Right hindlimb (tissue), 1 donor: Measurements from ENCODE around the gene AVPR1B.

Experiments
- DNase-seq: peaks from one replicate; pipeline ENCODE4 v3.0.0-alpha.2; 2018

The AVPR1B gene

GRCh38 chr1:206111271-206111927 is 5.8 kb downstream of the AVPR1B start:
- no peak for DNase-seq

GRCh38 chr1:206110820-206111219 is 6.4 kb downstream of the AVPR1B start:
- DNase-seq, result no peak

GRCh38 chr1:206110161-206110560 is 7.0 kb downstream of the AVPR1B start:
- no peak for DNase-seq

DNA sequence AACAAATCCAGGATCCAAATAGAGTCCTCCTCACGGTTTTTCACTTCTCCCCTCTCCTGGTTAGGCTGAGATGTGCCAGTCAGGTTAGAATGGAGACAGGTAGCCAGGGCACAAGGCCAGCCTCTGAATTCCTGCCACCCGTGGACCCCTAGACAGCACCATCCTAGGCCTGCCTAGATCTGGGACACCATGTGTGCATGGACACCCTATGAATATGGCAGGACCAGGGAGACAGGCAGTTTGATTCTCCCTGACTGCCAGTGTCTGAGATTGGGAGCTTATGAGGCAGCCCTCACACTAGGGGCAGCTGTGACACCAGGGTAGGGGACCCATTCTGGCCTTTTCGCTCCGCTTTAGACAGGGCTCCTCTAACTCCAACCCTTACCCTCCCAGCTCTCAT is 7.5 kb downstream of the AVPR1B start:
- no peak for DNase-seq

- no peak for DNase-seq
Measured at GRCh38 chr1:206108635-206109034, 8.6 kb downstream of the AVPR1B start.

- no peak for DNase-seq
Measured at GRCh38 chr1:206107168-206107544, 10.0 kb downstream of the AVPR1B start.

GRCh38 chr1:206106328-206107167 is 10.6 kb downstream of the AVPR1B start:
- DNase-seq, result peak; percentile 90

DNA sequence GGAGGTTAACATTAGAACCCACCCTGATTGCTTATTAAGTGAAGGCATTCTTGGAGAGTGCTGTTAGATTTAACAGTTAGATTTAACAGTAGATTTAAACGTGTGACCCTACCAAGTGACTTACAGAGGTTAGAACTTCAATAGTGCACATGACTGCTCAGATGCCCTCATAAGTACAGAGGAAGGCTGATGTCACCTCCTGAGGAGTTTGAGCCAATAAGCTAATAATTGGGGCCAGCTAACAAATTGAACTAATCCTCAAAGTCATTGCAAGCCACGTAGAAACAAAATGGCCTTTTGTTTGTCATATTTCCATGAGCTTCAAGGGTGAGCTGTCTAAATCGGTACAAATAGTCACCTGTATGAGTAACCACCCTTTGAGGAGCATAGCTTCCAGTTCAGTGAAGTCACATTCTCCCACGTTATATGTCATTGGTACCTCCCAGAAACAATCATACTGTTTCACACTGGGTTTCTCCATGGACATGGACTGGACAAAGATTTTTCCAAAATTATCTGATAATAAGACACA is 11.7 kb downstream of the AVPR1B start:
- no peak for DNase-seq

DNA sequence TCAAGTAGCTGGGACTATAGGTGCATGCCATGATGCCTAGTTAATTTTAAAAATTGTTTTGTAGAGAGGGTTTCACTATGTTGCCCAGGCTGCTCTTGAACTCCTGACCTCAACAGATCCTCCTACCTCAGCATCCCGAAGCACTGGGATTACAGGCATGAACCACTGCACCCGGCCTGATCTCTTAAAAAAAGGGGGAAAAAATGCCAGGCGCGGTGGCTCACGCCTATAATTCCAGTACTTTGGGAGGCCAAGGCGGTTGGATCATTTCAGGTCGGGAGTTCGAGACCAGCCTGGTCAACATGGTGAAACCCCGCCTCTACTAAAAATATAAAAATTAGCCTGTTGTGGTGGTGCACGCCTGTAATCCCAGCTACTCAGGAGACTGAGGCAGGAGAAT is 13.2 kb downstream of the AVPR1B start:
- DNase-seq, result no peak

DNA sequence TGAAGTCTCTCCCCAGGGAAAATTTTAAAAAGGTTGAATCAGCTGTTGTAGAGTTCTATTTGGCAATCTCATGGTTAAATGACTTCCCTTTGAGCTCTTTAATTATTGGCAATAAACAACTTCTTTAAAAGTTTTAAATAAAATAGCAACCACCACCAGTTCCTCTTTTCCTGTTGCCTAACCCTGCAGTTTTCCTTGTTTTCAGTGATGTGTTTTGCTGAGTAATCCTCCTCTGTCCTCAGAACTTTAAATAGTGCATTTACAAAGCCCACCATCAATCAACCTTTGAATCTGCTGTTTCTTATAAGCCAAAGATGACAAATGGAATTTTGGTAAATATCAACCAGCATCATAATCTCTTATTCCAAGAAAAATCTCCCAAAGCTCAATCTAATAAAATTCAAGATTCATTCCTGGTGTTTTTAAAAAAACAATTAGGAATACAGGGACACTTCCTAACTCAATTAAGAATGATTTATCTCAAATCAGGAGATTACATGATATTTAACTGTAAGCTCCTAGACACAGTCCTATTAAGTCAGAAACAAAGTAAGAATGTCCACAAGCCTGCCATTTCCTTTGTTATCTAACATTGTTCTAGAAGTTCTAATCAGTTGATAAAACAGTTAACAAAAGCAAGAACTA is 14.8 kb downstream of the AVPR1B start:
- no peak for DNase-seq

- no peak for DNase-seq
Measured at GRCh38 chr1:206101351-206102045, 15.7 kb downstream of the AVPR1B start.

DNA sequence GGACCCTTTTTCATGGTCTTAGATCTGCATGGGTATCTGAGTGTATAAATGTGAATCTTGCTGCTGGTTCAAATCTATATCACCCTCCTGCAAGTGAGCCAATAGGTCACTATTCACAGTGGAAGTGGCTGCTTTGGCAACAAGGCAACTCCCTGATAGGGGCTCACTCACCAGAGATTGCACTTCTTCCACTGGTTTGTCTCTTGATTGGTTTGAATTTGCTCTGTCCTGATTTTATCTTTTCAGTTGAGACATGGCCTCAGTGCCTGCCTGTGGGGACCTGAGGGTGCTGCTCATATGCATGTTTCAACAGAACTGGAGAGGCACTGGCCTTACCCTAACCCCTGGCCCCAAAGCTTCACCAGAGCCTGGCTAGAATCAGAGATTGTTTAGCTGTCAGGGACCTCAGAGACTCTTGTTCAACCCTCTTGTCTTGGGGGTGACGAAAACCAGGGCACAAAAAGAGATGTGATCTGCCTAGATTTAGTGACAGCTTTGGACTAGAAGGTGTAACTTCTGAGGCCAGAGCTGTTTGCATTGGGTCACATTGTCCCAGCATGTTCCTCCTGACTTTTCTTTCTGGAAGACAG is 16.9 kb downstream of the AVPR1B start:
- DNase-seq, result no peak

DNA sequence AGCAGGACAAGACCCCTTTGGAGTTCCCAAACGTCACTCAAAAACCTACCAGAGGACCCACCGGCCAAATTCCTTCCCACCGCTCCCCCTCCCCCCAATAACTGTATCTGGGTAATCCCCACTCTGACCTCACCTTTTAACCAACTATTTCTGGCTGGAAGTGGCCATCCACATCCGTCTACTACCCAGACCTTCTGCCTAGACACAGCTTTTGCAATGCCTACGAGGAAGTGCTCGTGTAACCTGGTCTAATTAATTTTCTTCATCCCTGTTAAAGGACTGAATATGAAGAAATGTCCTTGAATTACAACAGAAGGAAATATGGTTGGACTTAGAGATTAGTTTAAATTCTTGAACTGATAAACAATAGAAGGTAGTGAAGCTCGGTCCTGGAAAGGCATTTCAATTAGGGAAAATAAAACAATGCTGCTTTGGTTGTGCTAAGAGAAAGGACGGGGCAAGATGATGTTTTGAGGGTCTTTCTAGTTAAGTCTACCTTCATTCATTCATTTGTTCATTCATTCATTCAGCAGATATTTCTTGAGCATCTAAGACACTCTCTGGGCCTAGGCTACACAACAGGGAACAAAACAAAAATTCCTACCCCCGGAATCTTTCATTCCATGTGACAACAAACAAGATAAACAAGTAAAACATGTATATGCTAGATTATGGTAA is 18.8 kb downstream of the AVPR1B start:
- no peak for DNase-seq

DNA sequence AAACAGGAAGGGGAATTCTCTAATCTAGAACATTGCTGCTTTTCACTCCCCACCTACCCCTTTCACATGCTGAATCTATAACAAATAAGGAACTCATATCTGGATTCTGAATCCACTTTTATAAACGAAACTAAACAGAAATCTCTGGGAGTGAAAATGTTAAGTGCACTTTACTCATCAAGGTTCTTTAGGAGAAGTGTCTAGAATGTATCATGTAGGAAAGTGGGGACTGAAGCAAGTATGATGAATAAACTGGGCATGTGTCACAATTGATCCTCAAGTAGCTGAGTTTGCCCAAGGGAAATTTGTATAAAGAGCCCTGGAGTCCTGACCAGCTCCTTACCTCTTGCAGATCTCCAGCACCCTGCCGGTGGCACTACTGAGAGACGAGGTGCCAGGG is 19.8 kb downstream of the AVPR1B start:
- DNase-seq, result no peak

GRCh38 chr1:206094024-206094423 is 23.2 kb downstream of the AVPR1B start:
- no peak for DNase-seq

GRCh38 chr1:206089341-206089740 is 27.8 kb downstream of the AVPR1B start:
- DNase-seq, result no peak

- DNase-seq, result no peak
Measured at GRCh38 chr1:206087091-206087490, 30.1 kb downstream of the AVPR1B start.

- no peak for DNase-seq
Measured at GRCh38 chr1:206083750-206084149, 33.4 kb downstream of the AVPR1B start.

GRCh38 chr1:206082831-206083695 is 34.1 kb downstream of the AVPR1B start:
- DNase-seq, result no peak

GRCh38 chr1:206081856-206082255 is 35.3 kb downstream of the AVPR1B start:
- DNase-seq, result no peak
